HepG2 (cell line): ENCODE data around the gene PLVAP. TPM values are rescaled to one million over a fixed set of nuclear protein-coding genes. Genes with fewer than 3 reads are reported as not detected.
A peak's percentile ranks its signal among the peaks of the same experiment; 100 is the strongest.

Experiments
- CBX5 ChIP-seq: sonication (generic); formaldehyde crosslinking; IDR thresholded peaks from 2 replicates; pipeline ENCODE4 v1.4.0; 2020; ENCODE audit warnings: missing genetic modification reagents, borderline replicate concordance
- E2F2 ChIP-seq: sonication (generic); formaldehyde crosslinking; IDR thresholded peaks from 2 replicates; pipeline ENCODE4 v1.4.0; 2020; ENCODE audit warnings: missing genetic modification reagents, borderline replicate concordance
- HNF4A ChIP-seq: sonication (generic); formaldehyde crosslinking; IDR thresholded peaks from 2 replicates; pipeline ENCODE4 v1.4.0; 2020; ENCODE audit warnings: missing genetic modification reagents
- HOXA3 ChIP-seq: sonication (generic); formaldehyde crosslinking; IDR thresholded peaks from 2 replicates; pipeline ENCODE4 v1.5.0; 2020; ENCODE audit warnings: missing genetic modification reagents
- SRF ChIP-seq: IDR thresholded peaks from 2 replicates; pipeline ENCODE4 v1.6.1; 2011; ENCODE audit warnings: mild to moderate bottlenecking, low read depth, low read length, moderate library complexity
- ZHX2 ChIP-seq, 2 experiments: sonication (generic) in 1 of 2; formaldehyde crosslinking in 1 of 2; IDR thresholded peaks; 2 replicates each; pipeline versions ENCODE4 v1.6.1 to v1.9.0; 2014 to 2022; ENCODE audit warnings: antibody characterized with exemption in 1 of 2, borderline replicate concordance in 1 of 2, inconsistent platforms in 1 of 2, low read depth in 1 of 2, missing genetic modification reagents in 1 of 2
- ZKSCAN5 ChIP-seq: sonication (generic); formaldehyde crosslinking; IDR thresholded peaks from 2 replicates; pipeline ENCODE4 v1.5.1; 2020; ENCODE audit warnings: mild to moderate bottlenecking, missing genetic modification reagents
- polyA plus RNA-seq, 8 experiments: library from polyadenylated mRNA; depleted of rRNA in 3 of 8; stranded (reverse) in 7 of 8; unstranded in 1 of 8; fragments of >200 nt; fragmentation: Illumina TruSeq in 4 of 8; extraction: Trizol in 4 of 8; gene quantifications; 2 replicates each; pipeline versions ENCODE4 v1.2.1 to v1.2.3, GENCODE V29; 2011 to 2016; ENCODE audit warnings: low read depth in 4 of 8, missing spikeins in 1 of 8, mixed read lengths in 1 of 8; ENCODE audit not compliant: insufficient read depth in 1 of 8
- total RNA-seq, 5 experiments: library from RNA; depleted of rRNA; stranded (reverse); fragments of >200 nt; fragmentation: Illumina TruSeq; extraction: Trizol; gene quantifications; 2 replicates each; pipeline ENCODE4 v1.2.3, GENCODE V29; 2016; ENCODE audit warnings: low read depth in 1 of 5
- TF ChIP-seq, protein P1 (sequence below), 2 experiments: sonication (generic) in 1 of 2; formaldehyde crosslinking in 1 of 2; IDR thresholded peaks; 2 replicates each; pipeline versions ENCODE4 v1.4.0 to v1.6.1; 2016 to 2020; ENCODE audit warnings: borderline replicate concordance in 1 of 2, low read depth in 1 of 2, mild to moderate bottlenecking in 1 of 2, missing genetic modification reagents in 1 of 2
- TF ChIP-seq, protein P2 (sequence below): sonication (generic); formaldehyde crosslinking; IDR thresholded peaks from 2 replicates; pipeline ENCODE4 v1.4.0; 2020; ENCODE audit warnings: missing genetic modification reagents

Gene PLVAP
- total and polyA plus RNA-seq, 2 of the 13 experiments (the other 11 are each of a cell fraction or from before 2014, with no cell fraction given) = 0.26 TPM; not detected in 1

DNA sequence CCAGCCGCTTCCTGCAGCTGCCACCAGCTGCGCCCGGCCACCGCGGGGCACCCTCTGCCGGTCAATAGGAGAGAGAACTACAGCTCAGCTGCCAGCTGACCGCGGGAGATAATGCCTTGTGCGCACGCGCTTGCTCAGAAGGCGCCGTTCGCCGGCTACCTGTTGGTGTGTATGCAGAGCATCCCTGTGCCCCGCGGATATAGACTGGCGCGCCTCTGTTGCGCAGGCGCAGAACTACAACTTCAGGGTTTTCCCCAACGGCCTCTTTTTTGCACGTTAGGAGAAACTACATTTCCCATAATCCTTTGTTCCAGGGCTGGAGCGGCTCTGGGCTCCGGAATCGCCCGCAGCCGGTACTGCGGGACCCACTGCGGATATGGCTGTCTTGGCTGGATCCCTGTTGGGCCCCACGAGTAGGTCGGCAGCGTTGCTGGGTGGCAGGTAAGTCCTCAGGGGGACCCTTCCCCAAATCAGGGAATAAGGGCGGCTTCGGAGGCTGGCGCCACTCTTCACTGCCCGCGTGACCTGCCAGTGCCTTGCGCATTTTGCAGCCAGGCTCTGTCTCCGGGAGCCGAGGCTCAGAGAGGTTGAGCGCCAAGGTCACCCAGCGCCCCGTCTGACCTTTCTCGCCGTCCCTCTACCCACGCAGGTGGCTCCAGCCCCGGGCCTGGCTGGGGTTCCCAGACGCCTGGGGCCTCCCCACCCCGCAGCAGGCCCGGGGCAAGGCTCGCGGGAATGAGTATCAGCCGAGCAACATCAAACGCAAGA is 71.4 kb downstream of the PLVAP start, which contains the start of gene MRPL34 (continued):
- peak; percentile 70; the same call in 1 of the 2 replicates for TF ChIP-seq CBX5
- TF ChIP-seq SRF = no peak
- peak; percentile 44; the same call in 1 of the 2 replicates for TF ChIP-seq HOXA3 (CRISPR knock-in tag)
- 0 out of 2 replicates have a peak, but pooled peaks have one; percentile 15 for TF ChIP-seq ZHX2 (IDR thresholded peaks at IDR 0.05; ENCODE audit: low read depth)
- no peak; the same call in 1 of the 2 replicates for TF ChIP-seq ZHX2 (CRISPR knock-in tag; IDR thresholded peaks at IDR 0.05; ENCODE audit: borderline replicate concordance)
- no peak; the same call in 1 of the 2 replicates for TF ChIP-seq E2F2
- TF ChIP-seq ZKSCAN5 (CRISPR knock-in tag) = no peak; the same call in 1 of the 2 replicates
- TF ChIP-seq HNF4A (CRISPR knock-in tag) = peak; percentile 25; the same call in 1 of the 2 replicates
- TF ChIP-seq, protein P1, sequence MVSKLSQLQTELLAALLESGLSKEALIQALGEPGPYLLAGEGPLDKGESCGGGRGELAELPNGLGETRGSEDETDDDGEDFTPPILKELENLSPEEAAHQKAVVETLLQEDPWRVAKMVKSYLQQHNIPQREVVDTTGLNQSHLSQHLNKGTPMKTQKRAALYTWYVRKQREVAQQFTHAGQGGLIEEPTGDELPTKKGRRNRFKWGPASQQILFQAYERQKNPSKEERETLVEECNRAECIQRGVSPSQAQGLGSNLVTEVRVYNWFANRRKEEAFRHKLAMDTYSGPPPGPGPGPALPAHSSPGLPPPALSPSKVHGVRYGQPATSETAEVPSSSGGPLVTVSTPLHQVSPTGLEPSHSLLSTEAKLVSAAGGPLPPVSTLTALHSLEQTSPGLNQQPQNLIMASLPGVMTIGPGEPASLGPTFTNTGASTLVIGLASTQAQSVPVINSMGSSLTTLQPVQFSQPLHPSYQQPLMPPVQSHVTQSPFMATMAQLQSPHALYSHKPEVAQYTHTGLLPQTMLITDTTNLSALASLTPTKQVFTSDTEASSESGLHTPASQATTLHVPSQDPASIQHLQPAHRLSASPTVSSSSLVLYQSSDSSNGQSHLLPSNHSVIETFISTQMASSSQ (IDR thresholded peaks at IDR 0.05; ENCODE audit: low read depth) = no peak
- TF ChIP-seq, protein P1 (CRISPR knock-in tag; IDR thresholded peaks at IDR 0.05; ENCODE audit: borderline replicate concordance) = no peak; the same call in 1 of the 2 replicates
- TF ChIP-seq, protein P2, sequence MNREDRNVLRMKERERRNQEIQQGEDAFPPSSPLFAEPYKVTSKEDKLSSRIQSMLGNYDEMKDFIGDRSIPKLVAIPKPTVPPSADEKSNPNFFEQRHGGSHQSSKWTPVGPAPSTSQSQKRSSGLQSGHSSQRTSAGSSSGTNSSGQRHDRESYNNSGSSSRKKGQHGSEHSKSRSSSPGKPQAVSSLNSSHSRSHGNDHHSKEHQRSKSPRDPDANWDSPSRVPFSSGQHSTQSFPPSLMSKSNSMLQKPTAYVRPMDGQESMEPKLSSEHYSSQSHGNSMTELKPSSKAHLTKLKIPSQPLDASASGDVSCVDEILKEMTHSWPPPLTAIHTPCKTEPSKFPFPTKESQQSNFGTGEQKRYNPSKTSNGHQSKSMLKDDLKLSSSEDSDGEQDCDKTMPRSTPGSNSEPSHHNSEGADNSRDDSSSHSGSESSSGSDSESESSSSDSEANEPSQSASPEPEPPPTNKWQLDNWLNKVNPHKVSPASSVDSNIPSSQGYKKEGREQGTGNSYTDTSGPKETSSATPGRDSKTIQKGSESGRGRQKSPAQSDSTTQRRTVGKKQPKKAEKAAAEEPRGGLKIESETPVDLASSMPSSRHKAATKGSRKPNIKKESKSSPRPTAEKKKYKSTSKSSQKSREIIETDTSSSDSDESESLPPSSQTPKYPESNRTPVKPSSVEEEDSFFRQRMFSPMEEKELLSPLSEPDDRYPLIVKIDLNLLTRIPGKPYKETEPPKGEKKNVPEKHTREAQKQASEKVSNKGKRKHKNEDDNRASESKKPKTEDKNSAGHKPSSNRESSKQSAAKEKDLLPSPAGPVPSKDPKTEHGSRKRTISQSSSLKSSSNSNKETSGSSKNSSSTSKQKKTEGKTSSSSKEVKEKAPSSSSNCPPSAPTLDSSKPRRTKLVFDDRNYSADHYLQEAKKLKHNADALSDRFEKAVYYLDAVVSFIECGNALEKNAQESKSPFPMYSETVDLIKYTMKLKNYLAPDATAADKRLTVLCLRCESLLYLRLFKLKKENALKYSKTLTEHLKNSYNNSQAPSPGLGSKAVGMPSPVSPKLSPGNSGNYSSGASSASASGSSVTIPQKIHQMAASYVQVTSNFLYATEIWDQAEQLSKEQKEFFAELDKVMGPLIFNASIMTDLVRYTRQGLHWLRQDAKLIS = no peak; the same call in 1 of the 2 replicates
